Endothelial cell (in vitro differentiated cells): ENCODE data around the gene PCGF5. TPM values are rescaled to one million over a fixed set of nuclear protein-coding genes. Genes with fewer than 3 reads are reported as not detected.

Source experiments
- DNase-seq: peaks from one replicate; pipeline ENCODE4 v3.0.0; 2021; ENCODE audit warnings: low spot score
- H3K27ac Mint-ChIP-seq: one replicate; pipeline ENCODE4 v1.8.0; 2021; ENCODE audit warnings: mixed read lengths, inconsistent platforms; ENCODE audit not compliant: unreplicated experiment
- H3K27me3 Mint-ChIP-seq: one replicate; pipeline ENCODE4 v1.8.0; 2021; ENCODE audit warnings: mild to moderate bottlenecking, moderate library complexity, mixed read lengths, inconsistent platforms; ENCODE audit not compliant: unreplicated experiment
- H3K36me3 Mint-ChIP-seq: one replicate; pipeline ENCODE4 v1.8.0; 2021; ENCODE audit warnings: mild to moderate bottlenecking, low read depth, mixed read lengths, inconsistent platforms; ENCODE audit not compliant: unreplicated experiment
- H3K4me1 Mint-ChIP-seq: one replicate; pipeline ENCODE4 v1.8.0; 2021; ENCODE audit warnings: mild to moderate bottlenecking, mixed read lengths, inconsistent platforms; ENCODE audit not compliant: unreplicated experiment
- H3K4me3 Mint-ChIP-seq: one replicate; pipeline ENCODE4 v1.8.0; 2021; ENCODE audit warnings: mild to moderate bottlenecking, mixed read lengths, inconsistent platforms; ENCODE audit not compliant: unreplicated experiment
- H3K9me3 Mint-ChIP-seq: one replicate; pipeline ENCODE4 v1.8.0; 2021; ENCODE audit warnings: mixed read lengths, inconsistent platforms; ENCODE audit not compliant: unreplicated experiment
- total RNA-seq: library from RNA; stranded (reverse); fragmentation: NEBNext Ultra II Directional; extraction: Animal tissue kit (Norgen Biotek cat#: 25700); gene quantifications from one replicate; pipeline ENCODE4 v1.2.1, GENCODE V29; 2021; ENCODE audit not compliant: unreplicated experiment
- TF ChIP-seq, protein P1 (sequence below): fragments of 200-600 bp; sonication (generic); IDR thresholded peaks from one replicate; pipeline ENCODE4 v1.5.0; 2021; ENCODE audit warnings: antibody characterized with exemption; ENCODE audit not compliant: unreplicated experiment

PCGF5 gene
- total RNA-seq, 1 donor from 2014 or later = 21.5 TPM

DNA sequence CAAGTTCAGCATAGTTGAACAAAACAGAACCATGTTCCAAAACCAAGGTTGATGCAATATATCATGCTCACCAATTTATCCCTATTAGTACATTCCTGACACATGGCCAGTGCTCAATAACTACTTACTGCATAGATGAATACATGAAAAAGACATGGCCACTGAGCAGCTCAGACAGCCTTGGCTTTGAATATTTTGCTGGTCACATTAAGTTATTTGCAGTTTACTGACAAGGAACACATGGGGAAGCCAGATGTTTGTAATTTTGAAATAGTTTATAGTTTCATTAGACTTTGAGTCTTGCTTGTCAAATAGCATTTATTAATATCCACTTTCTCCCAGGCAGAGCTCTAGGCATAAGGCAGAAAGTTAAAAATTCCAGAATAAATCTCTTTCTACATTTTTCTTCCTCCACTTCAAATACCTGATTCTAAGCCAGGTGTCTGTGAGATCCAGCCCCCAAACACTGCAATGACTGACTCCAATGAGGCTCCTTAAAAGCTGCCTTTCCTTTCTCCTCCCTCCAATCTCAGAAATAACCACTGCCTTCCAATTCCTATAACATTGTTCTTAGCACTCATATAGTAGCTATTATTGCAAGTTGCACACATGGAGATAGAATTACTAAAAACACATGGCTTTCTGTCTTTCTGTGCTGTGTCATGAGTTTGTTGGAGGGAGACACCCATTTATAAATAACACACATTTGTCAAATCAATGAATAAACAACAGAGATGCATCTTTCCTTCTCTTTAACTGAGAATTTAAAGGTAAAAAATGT lies 91.3 kb downstream of the PCGF5 start:
- H3K27me3 Mint-ChIP-seq = no peaks in the 10 kb centered on the region
- H3K27ac Mint-ChIP-seq = no peak overlapping the region
- H3K36me3 Mint-ChIP-seq = no peaks in the 10 kb centered on the region
- H3K4me1 Mint-ChIP-seq = peaks cover 4% of the 10 kb centered on the region
- DNase-seq = no peak
- no peaks in the 10 kb centered on the region for H3K9me3 Mint-ChIP-seq
- TF ChIP-seq, protein P1, sequence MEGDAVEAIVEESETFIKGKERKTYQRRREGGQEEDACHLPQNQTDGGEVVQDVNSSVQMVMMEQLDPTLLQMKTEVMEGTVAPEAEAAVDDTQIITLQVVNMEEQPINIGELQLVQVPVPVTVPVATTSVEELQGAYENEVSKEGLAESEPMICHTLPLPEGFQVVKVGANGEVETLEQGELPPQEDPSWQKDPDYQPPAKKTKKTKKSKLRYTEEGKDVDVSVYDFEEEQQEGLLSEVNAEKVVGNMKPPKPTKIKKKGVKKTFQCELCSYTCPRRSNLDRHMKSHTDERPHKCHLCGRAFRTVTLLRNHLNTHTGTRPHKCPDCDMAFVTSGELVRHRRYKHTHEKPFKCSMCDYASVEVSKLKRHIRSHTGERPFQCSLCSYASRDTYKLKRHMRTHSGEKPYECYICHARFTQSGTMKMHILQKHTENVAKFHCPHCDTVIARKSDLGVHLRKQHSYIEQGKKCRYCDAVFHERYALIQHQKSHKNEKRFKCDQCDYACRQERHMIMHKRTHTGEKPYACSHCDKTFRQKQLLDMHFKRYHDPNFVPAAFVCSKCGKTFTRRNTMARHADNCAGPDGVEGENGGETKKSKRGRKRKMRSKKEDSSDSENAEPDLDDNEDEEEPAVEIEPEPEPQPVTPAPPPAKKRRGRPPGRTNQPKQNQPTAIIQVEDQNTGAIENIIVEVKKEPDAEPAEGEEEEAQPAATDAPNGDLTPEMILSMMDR = no peak
- H3K4me3 Mint-ChIP-seq = no peak overlapping the region

- Mint-ChIP-seq H3K27ac (no peak overlapping the region), H3K4me1 (peaks cover 4% of the 10 kb centered on the region), H3K27me3 (no peaks in the 10 kb centered on the region), H3K36me3 (no peaks in the 10 kb centered on the region), H3K9me3 (no peaks in the 10 kb centered on the region), H3K4me3 (no peak overlapping the region)
- TF ChIP-seq, protein P1 = no peak
- DNase-seq = no peak
Observed at GRCh38 chr10:91312382-91312733, 91.9 kb downstream of the PCGF5 start.

DNA sequence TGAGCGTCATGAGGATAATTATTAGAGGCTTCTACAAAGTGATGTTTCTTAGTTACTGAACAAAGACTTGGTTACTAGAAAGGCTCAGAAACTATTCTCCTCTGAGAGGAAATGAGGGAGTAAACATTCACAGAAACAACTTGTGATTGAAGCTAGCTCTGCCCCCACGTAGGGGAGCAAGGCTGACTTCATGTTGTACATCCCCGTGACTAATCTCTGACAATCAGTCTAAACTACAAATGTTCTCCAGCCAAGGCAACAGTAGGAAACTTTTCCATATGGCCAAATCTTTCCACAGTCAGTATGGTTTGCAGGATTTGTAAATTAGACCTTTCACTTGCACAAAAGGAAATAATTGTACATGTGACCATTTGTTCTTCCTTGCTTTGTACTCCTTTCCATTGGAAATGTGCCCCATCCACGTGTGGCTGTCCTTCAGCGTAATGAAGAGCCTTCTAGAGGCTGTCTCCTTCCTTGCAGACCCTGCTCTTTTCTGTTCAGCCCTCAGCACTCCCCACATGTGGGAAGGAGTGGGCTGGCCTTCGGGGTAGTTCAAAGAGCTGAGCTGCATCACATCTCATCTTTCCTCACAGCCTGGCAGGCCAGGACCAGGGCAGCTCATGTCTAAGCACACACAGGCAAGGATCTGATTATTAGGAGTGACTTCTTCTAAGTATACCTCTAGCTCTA lies 93.5 kb downstream of the PCGF5 start:
- Mint-ChIP-seq H3K4me1 (peaks cover 4% of the 10 kb centered on the region), H3K27me3 (no peaks in the 10 kb centered on the region), H3K9me3 (no peaks in the 10 kb centered on the region), H3K27ac (no peak overlapping the region), H3K4me3 (no peak overlapping the region), H3K36me3 (no peaks in the 10 kb centered on the region)
- no peak for DNase-seq
- TF ChIP-seq, protein P1 = no peak

DNA sequence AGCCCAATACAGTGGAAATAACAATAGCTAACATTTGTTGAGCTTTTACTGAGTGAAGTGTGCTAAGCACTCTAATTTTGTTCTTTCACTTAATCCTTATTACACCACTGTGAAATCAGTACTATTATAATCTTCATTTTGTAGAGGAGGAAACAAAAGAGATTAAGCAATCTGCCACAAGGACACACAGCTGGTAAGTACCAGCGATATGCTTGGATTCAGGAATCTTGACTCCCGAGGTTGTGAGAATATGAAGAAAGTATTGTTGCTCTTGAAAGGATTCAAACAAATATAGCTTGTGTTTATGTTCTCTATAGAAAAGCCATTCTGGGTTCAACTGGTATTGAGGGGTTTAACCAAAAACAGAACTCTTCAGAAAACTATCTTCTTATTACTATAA lies 96.0 kb downstream of the PCGF5 start:
- Mint-ChIP-seq H3K9me3 (no peaks in the 10 kb centered on the region), H3K27me3 (no peaks in the 10 kb centered on the region), H3K27ac (no peak overlapping the region), H3K36me3 (no peaks in the 10 kb centered on the region), H3K4me1 (peaks cover 4% of the 10 kb centered on the region), H3K4me3 (no peak overlapping the region)
- DNase-seq = no peak
- TF ChIP-seq, protein P1 = no peak

DNA sequence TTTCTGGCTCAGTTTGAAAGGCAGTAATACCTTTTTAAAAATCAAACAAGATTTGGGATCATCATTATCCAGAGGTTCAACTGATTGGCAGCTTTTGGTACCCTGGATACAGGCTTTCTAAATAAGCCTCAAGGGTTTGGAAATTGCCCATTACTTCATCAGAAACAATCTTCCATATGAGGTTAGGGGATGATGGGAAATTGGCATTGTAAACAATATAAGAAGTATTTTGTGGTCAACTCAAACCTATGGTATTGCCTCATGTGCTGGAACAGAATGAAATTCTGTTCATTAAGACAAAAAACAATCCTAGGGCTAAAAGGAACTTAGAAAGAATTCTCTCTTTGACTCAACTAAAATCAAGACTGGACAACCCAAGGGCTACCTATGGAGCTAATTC lies 97.1 kb downstream of the PCGF5 start:
- H3K27me3 Mint-ChIP-seq = no peaks in the 10 kb centered on the region

More for the DNA sequence above, 97.1 kb downstream of the PCGF5 start:
- no peaks in the 10 kb centered on the region for H3K9me3 Mint-ChIP-seq
- H3K27ac Mint-ChIP-seq = no peak overlapping the region
- TF ChIP-seq, protein P1 = no peak
- peaks cover 4% of the 10 kb centered on the region for H3K4me1 Mint-ChIP-seq
- H3K36me3 Mint-ChIP-seq = no peaks in the 10 kb centered on the region
- no peak overlapping the region for H3K4me3 Mint-ChIP-seq
- DNase-seq = no peak
